LNCAP (cell line): ENCODE data around the gene GBX2.

Experiments used
- TF ChIP-seq, protein P1 (sequence below): fragments of 450-650 bp; IDR thresholded peaks from 2 replicates; pipeline ENCODE4 v1.5.1; 2017; ENCODE audit warnings: mild to moderate bottlenecking

The GBX2 gene

DNA sequence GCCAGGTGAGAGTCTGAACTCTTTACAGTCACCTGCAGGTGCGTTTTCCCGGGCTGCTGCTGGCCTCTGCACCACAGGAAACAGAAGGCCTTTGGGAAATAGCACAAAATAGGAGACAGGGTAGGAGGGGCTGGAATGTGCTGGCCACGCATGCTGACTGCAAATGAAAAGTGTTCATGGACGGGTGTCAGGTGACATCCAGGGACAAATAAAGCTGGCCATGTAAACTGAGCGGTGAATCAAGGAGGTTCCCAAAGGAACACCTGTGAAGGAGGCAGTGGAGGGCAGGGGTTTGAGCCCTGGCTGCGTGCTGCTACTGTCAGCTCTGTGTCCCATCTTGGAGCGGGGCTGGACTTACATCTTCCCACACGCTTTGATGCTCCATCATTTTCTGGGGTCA lies 42.4 kb upstream of the GBX2 start:
- TF ChIP-seq, protein P1, sequence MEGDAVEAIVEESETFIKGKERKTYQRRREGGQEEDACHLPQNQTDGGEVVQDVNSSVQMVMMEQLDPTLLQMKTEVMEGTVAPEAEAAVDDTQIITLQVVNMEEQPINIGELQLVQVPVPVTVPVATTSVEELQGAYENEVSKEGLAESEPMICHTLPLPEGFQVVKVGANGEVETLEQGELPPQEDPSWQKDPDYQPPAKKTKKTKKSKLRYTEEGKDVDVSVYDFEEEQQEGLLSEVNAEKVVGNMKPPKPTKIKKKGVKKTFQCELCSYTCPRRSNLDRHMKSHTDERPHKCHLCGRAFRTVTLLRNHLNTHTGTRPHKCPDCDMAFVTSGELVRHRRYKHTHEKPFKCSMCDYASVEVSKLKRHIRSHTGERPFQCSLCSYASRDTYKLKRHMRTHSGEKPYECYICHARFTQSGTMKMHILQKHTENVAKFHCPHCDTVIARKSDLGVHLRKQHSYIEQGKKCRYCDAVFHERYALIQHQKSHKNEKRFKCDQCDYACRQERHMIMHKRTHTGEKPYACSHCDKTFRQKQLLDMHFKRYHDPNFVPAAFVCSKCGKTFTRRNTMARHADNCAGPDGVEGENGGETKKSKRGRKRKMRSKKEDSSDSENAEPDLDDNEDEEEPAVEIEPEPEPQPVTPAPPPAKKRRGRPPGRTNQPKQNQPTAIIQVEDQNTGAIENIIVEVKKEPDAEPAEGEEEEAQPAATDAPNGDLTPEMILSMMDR: no peak

DNA sequence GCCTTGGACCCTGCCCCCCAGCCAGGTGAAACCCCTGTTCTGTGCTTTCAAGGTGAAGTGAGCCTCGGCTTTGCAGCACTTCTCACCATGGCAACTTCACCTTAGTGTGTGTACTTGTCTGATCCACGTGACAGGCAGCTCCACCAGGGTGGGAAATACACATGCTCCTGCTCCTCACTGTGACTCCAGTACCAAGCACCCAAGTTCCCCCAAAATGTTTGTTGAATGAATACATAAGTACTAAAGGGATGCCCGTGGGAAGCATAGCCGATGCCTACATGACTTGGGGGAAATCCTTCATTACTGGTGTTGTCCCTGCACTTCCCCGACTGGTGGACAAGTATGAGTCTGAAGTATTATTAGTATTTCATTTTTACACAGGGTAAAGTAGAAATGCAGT lies 41.8 kb upstream of the GBX2 start:
- TF ChIP-seq, protein P1: no peak

DNA sequence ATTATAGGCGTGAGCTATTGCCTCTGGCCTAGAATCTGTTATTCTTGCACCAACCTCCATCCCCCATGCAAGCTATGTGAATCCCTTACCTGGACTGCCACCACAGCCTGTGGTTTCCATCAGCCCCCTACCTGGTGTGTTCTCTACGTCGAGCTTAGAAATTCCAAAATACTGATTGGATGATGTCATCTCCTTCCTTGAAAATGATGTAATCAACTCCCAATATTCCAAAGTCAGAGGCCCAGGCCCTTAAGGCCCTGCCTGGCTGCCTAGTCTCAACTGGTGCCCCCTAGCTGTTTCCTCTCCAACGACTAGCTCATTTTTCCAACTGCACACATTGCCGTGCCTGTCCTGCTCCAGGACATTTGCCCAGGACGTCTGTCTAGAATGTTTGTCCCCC lies 41.3 kb upstream of the GBX2 start:
- TF ChIP-seq, protein P1: no peak

DNA sequence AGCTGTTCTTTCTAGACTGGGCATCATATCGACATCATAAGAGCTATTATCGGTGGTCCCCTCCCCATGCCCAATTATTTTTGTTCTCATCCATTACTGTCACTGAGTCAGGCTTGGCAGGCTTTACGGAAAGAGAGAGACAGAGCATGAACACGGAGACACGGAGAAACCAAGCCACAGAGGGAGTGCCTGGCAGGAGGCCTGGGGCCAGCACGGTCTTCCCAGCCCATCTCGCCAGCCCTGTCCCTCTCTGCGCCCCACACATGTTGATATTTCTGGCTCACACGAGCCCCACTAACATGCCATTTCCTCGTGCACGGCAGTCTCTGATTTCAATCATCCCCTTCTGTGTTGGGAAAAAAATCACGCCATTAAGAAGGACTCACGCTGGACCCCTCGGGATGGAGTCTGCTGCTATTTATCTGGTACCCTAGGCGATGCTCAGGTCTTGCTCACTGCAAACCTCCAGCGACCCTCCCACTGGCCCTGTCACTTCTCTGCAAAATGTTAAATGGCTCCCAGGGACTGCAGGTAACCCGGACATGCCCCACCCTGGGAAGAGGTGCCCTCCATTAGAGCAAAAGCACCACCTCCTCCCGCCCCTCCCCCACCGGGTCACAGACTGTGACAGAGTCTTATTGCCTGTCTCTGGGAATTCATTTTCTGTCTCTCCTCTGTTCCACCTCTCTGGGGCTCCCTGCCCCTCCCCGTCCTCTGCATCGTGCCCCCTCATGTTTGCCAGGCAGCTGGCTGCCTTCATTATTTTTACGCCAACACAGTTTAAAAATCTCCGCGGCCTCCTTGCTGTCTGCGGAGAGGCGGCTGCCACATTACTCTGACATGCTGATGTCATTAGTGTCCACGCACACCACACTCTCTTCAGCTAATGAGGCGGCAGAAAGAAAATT lies 40.1 kb upstream of the GBX2 start:
- TF ChIP-seq, protein P1: no peak

DNA sequence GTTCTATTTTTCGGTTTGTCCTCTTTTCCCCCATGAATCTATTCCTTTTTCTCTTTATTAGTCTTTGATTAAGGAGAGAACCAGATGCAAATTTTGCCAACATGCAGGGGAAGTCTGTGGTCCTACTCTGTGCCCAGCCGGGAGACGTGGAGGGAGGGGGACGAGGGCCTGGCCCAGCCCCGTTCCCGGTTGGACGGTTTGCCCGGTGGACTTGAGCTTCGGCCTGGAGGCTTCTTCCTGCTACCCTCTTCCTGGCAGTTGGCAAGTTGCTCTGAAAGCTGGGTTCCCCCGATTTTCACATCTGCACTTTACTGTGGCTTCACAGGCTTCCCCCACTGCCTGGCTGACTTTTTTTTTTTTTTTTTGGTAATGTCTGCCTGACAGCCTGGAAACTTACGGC lies 39.3 kb upstream of the GBX2 start:
- TF ChIP-seq, protein P1: no peak

DNA sequence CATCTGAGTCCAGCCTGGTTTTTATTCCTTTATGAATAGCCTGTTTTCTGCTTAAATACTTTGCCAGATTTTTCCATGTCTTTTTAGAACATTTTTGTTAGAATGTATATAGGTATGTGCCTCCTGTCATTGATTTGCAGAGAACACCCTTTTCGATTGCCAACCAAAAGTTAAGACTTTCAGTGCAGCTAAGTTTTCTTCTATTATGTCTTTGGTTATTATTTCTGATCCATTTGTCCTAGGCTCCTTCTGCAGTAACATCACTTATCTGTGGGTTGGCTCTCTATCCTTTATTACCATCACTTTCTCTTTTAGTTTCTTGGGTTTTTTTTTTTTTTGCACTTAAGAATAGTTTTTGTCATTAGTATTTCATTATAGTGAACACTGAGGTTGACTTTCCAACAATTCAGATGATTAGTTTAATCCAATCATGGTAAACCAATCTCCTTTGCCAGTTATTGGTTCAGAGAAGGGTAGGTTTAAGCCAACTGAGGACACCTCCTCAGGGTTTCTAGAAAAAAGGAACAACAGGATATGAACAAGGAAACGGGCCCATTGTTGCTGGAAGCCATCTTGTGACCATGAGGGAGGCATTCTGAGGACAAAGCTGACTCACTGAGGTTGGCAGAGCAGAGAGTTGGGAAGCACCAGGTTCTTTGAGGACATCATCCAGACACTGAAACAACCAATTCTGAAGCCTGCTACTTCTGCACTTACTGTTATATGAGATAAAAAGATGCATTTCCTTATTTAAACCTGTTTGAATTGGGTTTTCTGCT lies 37.9 kb upstream of the GBX2 start:
- TF ChIP-seq, protein P1: no peak

DNA sequence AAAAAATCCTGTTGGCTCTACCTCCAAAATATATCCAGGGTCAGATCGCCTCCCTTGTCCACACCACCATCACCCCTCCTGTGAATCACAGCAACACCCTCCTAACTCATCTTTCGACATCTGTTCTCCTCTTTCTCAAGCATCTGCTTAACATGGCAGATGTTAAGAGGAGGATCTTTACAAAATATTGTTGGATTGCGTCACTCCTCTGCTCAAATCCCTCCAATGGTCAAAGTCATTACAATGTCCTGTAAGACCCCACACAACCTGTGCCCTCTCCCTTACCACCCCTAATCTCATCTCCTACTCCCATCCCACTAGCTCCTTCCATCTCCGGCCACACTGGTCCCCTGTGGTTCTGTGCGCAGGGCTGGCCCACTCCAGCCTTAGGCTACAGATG lies 36.8 kb upstream of the GBX2 start:
- TF ChIP-seq, protein P1: no peak
